Breast epithelium (tissue), 4 donors: ENCODE measurements around the gene ISYNA1. TPM values are rescaled to one million over a fixed set of nuclear protein-coding genes. Genes with fewer than 3 reads are reported as not detected.

Source experiments
- DNase-seq, 2 donors: peaks; one replicate each; pipeline ENCODE4 v3.0.0-alpha.2; 2019; ENCODE audit warnings: low spot score in 2 of 2
- H3K27ac ChIP-seq, 2 donors: fragments of 200-600 bp; sonication (generic) in 1 of 2; one replicate each; pipeline ENCODE4 v1.5.1; 2016 to 2019; ENCODE audit warnings: mild to moderate bottlenecking in 1 of 2
- H3K27me3 ChIP-seq, 2 donors: fragments of 200-600 bp; sonication (generic) in 1 of 2; one replicate each; pipeline versions ENCODE4 v1.5.1 to v1.6.0; 2017 to 2019; ENCODE audit warnings: control low read depth in 1 of 2, mild to moderate bottlenecking in 1 of 2
- H3K36me3 ChIP-seq: fragments of 200-600 bp; one replicate; pipeline ENCODE4 v1.5.1; 2019
- H3K4me1 ChIP-seq, 2 donors: fragments of 200-600 bp; sonication (generic); one replicate each; pipeline ENCODE4 v1.5.1; 2016 to 2019; ENCODE audit warnings: control low read depth in 1 of 2
- H3K4me3 ChIP-seq, 3 donors: fragments of 200-600 bp; sonication (generic); 1 replicate in 2 of 3; 2 replicates in 1 of 3; pipeline ENCODE4 v1.5.1; 2016 to 2019; ENCODE audit warnings: mild to moderate bottlenecking in 3 of 3, moderate library complexity in 2 of 3
- H3K9me3 ChIP-seq, 2 donors: fragments of 200-600 bp; sonication (generic) in 1 of 2; one replicate each; pipeline ENCODE4 v1.5.1; 2016 to 2019; ENCODE audit warnings: control low read depth in 1 of 2
- POLR2A ChIP-seq: fragments of 450-650 bp; IDR thresholded peaks from one replicate; pipeline ENCODE4 v1.6.1; 2016; ENCODE audit warnings: antibody characterized with exemption, mild to moderate bottlenecking, moderate library complexity
- POLR2AphosphoS5 ChIP-seq, 3 donors: sonication (generic); formaldehyde crosslinking; IDR thresholded peaks; one replicate each; pipeline ENCODE4 v1.6.1; 2017; ENCODE audit warnings: antibody characterized with exemption in 3 of 3
- intact Hi-C: fragments of 100-400 bp; cut with DNase I; formaldehyde crosslinking; loops from one replicate; pipeline ENCODE4 v1.15.1; 2023; ENCODE audit warnings: low total_unique reads
- total RNA-seq, 3 donors: library from RNA; depleted of rRNA; stranded (reverse); fragments of >200 nt; gene quantifications; one replicate each; pipeline ENCODE4 v1.1.0, GENCODE V29; 2016
- TF ChIP-seq, protein P1 (sequence below), 3 donors: fragments of 450-650 bp; IDR thresholded peaks; one replicate each; pipeline ENCODE4 v1.5.1; 2016 to 2017; ENCODE audit warnings: antibody characterized with exemption in 3 of 3, mild to moderate bottlenecking in 3 of 3, moderate library complexity in 3 of 3

Gene ISYNA1
- total RNA-seq, 3 donors from 2014 or later: 7.4 to 42.9 (median 40.2) TPM

GRCh38 chr19:18388100-18388959 is 49.6 kb downstream of the ISYNA1 start:
- H3K27me3 ChIP-seq: no peaks in the 10 kb centered on the region
- DNase-seq: peak; percentile 55 to 85
- H3K27ac ChIP-seq: peak overlapping the region; percentile 38 to 50
- no peaks in the 10 kb centered on the region for H3K36me3 ChIP-seq
- no peaks in the 10 kb centered on the region for H3K9me3 ChIP-seq
- TF ChIP-seq POLR2AphosphoS5 (IDR thresholded peaks at IDR 0.05) (peak in 2 of 3 donors; percentile 23 to 65), POLR2A (no peak)
- TF ChIP-seq, protein P1, sequence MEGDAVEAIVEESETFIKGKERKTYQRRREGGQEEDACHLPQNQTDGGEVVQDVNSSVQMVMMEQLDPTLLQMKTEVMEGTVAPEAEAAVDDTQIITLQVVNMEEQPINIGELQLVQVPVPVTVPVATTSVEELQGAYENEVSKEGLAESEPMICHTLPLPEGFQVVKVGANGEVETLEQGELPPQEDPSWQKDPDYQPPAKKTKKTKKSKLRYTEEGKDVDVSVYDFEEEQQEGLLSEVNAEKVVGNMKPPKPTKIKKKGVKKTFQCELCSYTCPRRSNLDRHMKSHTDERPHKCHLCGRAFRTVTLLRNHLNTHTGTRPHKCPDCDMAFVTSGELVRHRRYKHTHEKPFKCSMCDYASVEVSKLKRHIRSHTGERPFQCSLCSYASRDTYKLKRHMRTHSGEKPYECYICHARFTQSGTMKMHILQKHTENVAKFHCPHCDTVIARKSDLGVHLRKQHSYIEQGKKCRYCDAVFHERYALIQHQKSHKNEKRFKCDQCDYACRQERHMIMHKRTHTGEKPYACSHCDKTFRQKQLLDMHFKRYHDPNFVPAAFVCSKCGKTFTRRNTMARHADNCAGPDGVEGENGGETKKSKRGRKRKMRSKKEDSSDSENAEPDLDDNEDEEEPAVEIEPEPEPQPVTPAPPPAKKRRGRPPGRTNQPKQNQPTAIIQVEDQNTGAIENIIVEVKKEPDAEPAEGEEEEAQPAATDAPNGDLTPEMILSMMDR (IDR thresholded peaks at IDR 0.05): peak; percentile 99
- H3K4me3 ChIP-seq: peak overlapping the region; percentile 43 to 65 (median 46)
- H3K4me1 ChIP-seq: no peaks in the 10 kb centered on the region
- intact Hi-C loops: loop anchor here (1.0 to 10.0 kb wide), 2 partner anchors 24 to 1854 kb away; no protein-coding TSS in a partner anchor

- Histone ChIP-seq H3K9me3 (no peaks in the 10 kb centered on the region), H3K27ac (peak overlapping the region; percentile 19 to 36), H3K4me1 (no peaks in the 10 kb centered on the region), H3K4me3 (peak overlapping the region; percentile 30 to 59 (median 46)), H3K27me3 (no peaks in the 10 kb centered on the region), H3K36me3 (no peaks in the 10 kb centered on the region)
- no peak for DNase-seq
- intact Hi-C loops: loop anchor here (10.0 kb wide), 1 partner anchor 1852 kb away; no protein-coding TSS in a partner anchor
- TF ChIP-seq POLR2A: no peak
- TF ChIP-seq, protein P1 (IDR thresholded peaks at IDR 0.05): no peak
- no peak for TF ChIP-seq POLR2AphosphoS5 (IDR thresholded peaks at IDR 0.05)
Observed at GRCh38 chr19:18386543-18387271, 51.2 kb downstream of the ISYNA1 start.

DNA sequence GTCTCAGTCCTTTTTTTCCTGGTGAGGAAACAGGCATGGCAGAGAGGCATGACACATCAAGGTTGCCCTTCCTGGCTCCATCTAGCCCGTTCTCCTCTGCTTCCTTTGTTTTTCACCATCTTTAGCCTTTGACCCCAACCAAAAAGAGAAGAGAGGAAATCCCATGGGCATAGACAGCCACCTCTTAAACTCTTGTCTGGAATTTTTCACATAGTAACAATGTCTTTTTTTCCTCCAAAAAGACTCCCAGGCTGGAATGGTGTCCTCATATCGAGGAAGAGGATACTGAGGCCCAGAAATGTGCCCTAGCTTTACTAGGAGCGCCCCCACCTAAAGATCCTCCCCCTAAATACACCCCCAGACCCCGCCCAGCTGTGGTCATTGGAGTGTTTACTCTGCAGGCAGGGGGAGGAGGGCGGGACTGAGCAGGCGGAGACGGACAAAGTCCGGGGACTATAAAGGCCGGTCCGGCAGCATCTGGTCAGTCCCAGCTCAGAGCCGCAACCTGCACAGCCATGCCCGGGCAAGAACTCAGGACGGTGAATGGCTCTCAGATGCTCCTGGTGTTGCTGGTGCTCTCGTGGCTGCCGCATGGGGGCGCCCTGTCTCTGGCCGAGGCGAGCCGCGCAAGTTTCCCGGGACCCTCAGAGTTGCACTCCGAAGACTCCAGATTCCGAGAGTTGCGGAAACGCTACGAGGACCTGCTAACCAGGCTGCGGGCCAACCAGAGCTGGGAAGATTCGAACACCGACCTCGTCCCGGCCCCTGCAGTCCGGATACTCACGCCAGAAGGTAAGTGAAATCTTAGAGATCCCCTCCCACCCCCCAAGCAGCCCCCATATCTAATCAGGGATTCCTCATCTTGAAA is 52.0 kb downstream of the ISYNA1 start, which contains the start of gene GDF15:
Gene GDF15, plus strand, starts transcription at position 484 of the 868 bp plus-strand sequence. Its CDS starts 32 bp downstream, at position 516.
- H3K9me3 ChIP-seq: no peaks in the 10 kb centered on the region
- DNase-seq: peak in 1 of 2 donors; percentile 69
- H3K27ac ChIP-seq: peak within 1 kb of the TSS; percentile 36 to 38
- H3K36me3 ChIP-seq: no peaks in the 10 kb centered on the region
- H3K27me3 ChIP-seq: no peaks in the 10 kb centered on the region
- intact Hi-C loops: loop anchor here (10.0 kb wide), 1 partner anchor 1851 kb away; no protein-coding TSS in a partner anchor
- TF ChIP-seq POLR2A (peak; percentile 49), POLR2AphosphoS5 (IDR thresholded peaks at IDR 0.05) (peak in 2 of 3 donors; percentile 20 to 65)
- TF ChIP-seq, protein P1 (IDR thresholded peaks at IDR 0.05): no peak
- peak within 1 kb of the TSS; percentile 30 to 59 (median 46) for H3K4me3 ChIP-seq
- H3K4me1 ChIP-seq: no peaks in the 10 kb centered on the region

DNA sequence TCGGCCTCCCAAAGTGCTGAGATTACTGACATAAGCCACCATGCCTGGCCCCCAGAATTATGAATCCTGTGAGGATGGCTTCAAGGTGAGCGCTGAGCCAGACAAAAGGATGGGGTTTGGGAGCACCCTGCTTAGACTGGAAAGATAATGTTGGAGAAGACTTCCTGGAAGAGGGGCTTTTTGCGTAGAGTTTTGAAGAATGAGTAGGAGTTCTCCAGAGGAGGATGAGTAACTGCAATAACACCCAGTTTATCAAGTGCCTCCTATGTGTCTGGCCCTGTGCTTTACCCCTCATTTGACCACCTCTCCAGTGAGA is 52.6 kb downstream of the ISYNA1 start:
- Histone ChIP-seq H3K4me3 (no peak overlapping the region), H3K27ac (peak overlapping the region; percentile 29 to 38), H3K27me3 (no peaks in the 10 kb centered on the region), H3K9me3 (no peaks in the 10 kb centered on the region), H3K36me3 (no peaks in the 10 kb centered on the region), H3K4me1 (no peaks in the 10 kb centered on the region)
- intact Hi-C loops: loop anchor here (10.0 kb wide), 1 partner anchor 1851 kb away; no protein-coding TSS in a partner anchor
- no peak for DNase-seq
- TF ChIP-seq POLR2A (no peak), POLR2AphosphoS5 (IDR thresholded peaks at IDR 0.05) (no peak)
- TF ChIP-seq, protein P1 (IDR thresholded peaks at IDR 0.05): no peak
